ENCODE measurements around the gene NTRK1.
A peak's percentile ranks its signal among the peaks of the same experiment; 100 is the strongest.

NTRK1 gene

GRCh38 chr1:156815307-156815826 lies 45.3 kb upstream of the NTRK1 start:
- peak; percentile 60 for DNase-seq (ENCODE audit: low read depth)
- H3K4me3 ChIP-seq (ENCODE audit: low read length) = no peak overlapping the region
- TF ChIP-seq, protein P1, sequence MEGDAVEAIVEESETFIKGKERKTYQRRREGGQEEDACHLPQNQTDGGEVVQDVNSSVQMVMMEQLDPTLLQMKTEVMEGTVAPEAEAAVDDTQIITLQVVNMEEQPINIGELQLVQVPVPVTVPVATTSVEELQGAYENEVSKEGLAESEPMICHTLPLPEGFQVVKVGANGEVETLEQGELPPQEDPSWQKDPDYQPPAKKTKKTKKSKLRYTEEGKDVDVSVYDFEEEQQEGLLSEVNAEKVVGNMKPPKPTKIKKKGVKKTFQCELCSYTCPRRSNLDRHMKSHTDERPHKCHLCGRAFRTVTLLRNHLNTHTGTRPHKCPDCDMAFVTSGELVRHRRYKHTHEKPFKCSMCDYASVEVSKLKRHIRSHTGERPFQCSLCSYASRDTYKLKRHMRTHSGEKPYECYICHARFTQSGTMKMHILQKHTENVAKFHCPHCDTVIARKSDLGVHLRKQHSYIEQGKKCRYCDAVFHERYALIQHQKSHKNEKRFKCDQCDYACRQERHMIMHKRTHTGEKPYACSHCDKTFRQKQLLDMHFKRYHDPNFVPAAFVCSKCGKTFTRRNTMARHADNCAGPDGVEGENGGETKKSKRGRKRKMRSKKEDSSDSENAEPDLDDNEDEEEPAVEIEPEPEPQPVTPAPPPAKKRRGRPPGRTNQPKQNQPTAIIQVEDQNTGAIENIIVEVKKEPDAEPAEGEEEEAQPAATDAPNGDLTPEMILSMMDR (IDR thresholded peaks at IDR 0.05; ENCODE audit: insufficient read depth, low read depth, low read length, missing control alignments) = no peak

GRCh38 chr1:156815961-156816422 lies 44.7 kb upstream of the NTRK1 start:
- TF ChIP-seq, protein P1 (IDR thresholded peaks at IDR 0.05; ENCODE audit: insufficient read depth, low read depth, low read length, missing control alignments) = no peak
- DNase-seq (ENCODE audit: low read depth) = no peak
- H3K4me3 ChIP-seq (ENCODE audit: low read length) = no peak overlapping the region

DNA sequence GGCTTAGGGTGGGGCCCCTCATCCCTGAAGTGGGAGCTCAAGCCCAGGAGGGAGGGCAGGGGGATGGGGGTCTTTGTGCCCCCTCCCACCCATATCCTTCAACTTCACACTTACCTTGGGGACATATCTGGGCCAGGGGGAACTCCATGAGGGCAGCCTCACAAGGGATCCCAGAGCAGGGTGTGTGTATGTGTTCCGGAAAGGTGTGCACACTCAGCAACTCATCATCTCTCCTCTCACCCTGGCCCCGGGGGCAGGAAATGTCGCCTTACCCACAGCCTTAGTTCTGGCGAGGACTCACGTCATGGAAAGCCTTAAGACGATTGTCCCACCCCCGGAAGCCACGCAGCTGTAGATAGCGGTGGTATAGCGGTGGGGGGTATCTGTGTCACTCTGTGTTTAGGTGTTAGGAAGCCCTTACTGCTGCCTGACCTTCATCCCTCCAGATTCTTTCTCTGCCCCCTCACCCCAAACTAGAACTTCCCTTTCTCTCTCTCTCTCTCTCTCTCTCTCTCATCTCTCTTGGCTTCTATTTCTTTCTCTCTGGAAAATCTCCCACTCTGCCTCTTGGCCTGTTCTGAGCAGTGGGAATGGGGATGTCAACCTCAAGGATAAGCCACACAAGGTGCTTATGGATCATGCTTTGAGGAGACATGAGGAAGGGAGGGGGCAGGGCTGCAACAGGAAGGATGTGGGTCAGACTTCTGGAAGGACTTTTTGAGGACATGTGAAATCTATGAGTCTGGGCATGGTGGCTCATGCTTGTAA lies 43.9 kb upstream of the NTRK1 start, which contains the start of gene SH2D2A:
Gene SH2D2A (minus strand): TSS at position 288 of the 768 bp plus-strand sequence. CDS start 140 bp downstream, at position 148.
- TF ChIP-seq, protein P1 (IDR thresholded peaks at IDR 0.05; ENCODE audit: insufficient read depth, low read depth, low read length, missing control alignments) = no peak
- no peak within 1 kb of the TSS for H3K4me3 ChIP-seq (ENCODE audit: low read length)
- peak; percentile 87 for DNase-seq (ENCODE audit: low read depth)

DNA sequence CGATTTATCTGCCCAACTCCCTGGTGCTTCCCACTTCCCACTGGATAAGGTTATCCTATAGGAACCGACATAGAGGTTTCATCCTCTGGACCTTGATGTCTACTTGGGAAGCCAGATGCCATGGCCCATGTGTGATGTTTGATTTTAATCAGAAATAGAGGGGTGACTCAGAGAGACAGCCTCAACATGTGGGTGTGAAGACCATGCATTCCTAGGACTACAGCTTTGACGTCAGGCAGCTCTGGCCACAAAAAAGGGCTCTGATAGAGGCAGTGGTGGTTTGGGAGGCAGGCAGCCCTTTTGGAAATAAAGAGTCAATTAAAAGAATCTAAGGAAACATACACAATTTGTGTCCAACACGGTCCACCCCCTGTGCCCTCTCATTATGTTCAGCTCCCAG lies 38.9 kb upstream of the NTRK1 start:
- H3K4me3 ChIP-seq (ENCODE audit: low read length) = no peak overlapping the region
- TF ChIP-seq, protein P1 (IDR thresholded peaks at IDR 0.05; ENCODE audit: insufficient read depth, low read depth, low read length, missing control alignments) = no peak
- DNase-seq (ENCODE audit: low read depth) = no peak

DNA sequence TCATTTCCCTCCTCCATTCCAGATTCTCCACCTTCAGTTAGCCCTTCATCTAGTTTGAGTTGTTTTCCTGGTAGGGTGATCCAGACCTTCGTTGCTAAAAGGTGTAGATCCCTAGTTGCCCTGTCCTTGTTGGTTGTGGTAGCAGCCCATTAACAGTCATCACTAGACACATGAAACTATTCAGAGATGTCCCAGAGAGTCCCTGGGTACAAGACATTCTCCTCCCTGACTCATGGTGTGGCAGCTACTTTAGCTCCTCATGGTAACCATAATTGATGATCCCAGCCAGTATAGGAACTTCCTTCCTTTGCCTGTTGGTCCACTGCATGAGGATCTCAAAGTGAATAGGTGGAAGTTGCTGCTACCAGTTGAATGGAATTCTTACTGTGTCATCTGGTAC lies 38.0 kb upstream of the NTRK1 start:
- DNase-seq (ENCODE audit: low read depth) = no peak
- TF ChIP-seq, protein P1 (IDR thresholded peaks at IDR 0.05; ENCODE audit: insufficient read depth, low read depth, low read length, missing control alignments) = no peak
- H3K4me3 ChIP-seq (ENCODE audit: low read length) = no peak overlapping the region

- TF ChIP-seq, protein P1 (IDR thresholded peaks at IDR 0.05; ENCODE audit: insufficient read depth, low read depth, low read length, missing control alignments) = no peak
- DNase-seq (ENCODE audit: low read depth) = peak; percentile 55
- no peak overlapping the region for H3K4me3 ChIP-seq (ENCODE audit: low read length)
Observed at GRCh38 chr1:156823210-156823790, 37.4 kb upstream of the NTRK1 start.
